ENCODE data around the gene PCBP3. TPM values are rescaled to one million over a fixed set of nuclear protein-coding genes. Genes with fewer than 3 reads are reported as not detected.
A peak's percentile ranks its signal among the peaks of the same experiment; 100 is the strongest.

PCBP3 gene
- total and polyA plus RNA-seq, 10 of the 15 experiments (the other 5 are each of a cell fraction or from before 2014, with no cell fraction given), result 0.09 to 1.3 (median 0.46) TPM; not detected in 3

DNA sequence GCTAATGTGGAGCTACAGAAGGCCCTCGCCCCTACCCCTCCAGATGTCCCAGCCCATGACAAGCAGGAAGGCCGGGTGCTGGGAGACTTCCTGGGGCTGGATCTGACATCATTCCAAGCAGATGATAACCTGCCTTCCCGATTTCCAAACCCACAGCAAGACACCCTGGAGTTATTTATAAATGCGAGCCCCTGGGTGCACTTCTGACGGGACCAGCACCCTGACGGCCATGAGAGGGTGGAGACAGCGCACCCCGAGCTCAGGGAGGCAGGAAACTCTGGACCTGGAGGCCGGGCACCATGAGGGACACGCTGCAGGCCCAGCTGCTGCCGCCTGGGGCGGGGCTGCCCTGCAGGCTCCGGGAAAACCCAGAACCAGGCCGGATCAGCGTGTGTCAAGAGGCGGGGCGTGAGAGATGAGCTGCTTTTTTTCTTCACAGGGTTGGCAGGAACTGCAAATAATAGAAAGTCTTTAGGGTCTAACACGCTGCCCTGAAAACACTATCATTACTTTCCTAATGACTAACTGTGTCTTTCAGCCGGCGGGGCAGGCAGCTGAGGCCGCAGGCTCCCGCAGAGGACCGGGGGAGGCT is 2.5 kb upstream of the PCBP3 start (continued):
- TF ChIP-seq MTA2 (IDR thresholded peaks at IDR 0.05; ENCODE audit: low read depth), result 0 out of 2 replicates have a peak, but pooled peaks have one; percentile 19
- TF ChIP-seq BMI1 (IDR thresholded peaks at IDR 0.05; ENCODE audit: borderline replicate concordance), result no peak

- BruUV-seq (replicated peaks), result no TSS peak
- H3K9ac ChIP-seq (ENCODE audit: control insufficient read depth, insufficient read depth, low read length), result no peak overlapping the region
Observed at GRCh38 chr21:45641480-45642035, 2.0 kb upstream of the PCBP3 start.

More at GRCh38 chr21:45641480-45642035, 2.0 kb upstream of the PCBP3 start:
- 69% methylated on average over 26 of the region's 31 CpGs for WGBS (ENCODE audit: insufficient coverage, insufficient replicate concordance, low lambda C conversion rate, missing lambda C conversion rate)
- RAD21 ChIA-PET (ENCODE audit: unreplicated experiment), result interaction anchor here (0.9 to 3.8 kb wide), 8 partner anchors 10 to 85 kb away, joined by 3 to 25 read pairs (median 6); no protein-coding TSS in a partner anchor
- no peaks in the 10 kb centered on the region for H3K79me2 ChIP-seq (ENCODE audit: control insufficient read depth, insufficient read depth, low read length)
- H3K36me3 ChIP-seq (ENCODE audit: control insufficient read depth in 2 of 2, insufficient read depth in 2 of 2, low read length in 1 of 2), result no peaks in the 10 kb centered on the region
- H3K9me3 ChIP-seq (replicated peaks; ENCODE audit: control insufficient read depth, insufficient read depth, low read length), result no peaks in the 10 kb centered on the region
- H3K27ac ChIP-seq (ENCODE audit: control insufficient read depth, insufficient read depth), result peak overlapping the region; percentile 68; the same call in 1 of the 2 replicates
- peak overlapping the region; percentile 74; the same call in 1 of the 2 replicates for H3K4me2 ChIP-seq (ENCODE audit: control insufficient read depth, insufficient read depth)
- no peak overlapping the region for H3K4me3 ChIP-seq
- intact Hi-C loops (cut with micrococcal nuclease; ENCODE audit: unreplicated experiment), result loop anchor here (1.0 to 10.0 kb wide), 4 partner anchors 26 to 173 kb away; no protein-coding TSS in a partner anchor
- DNase-seq (ENCODE audit: low read depth, low spot score), result no peak
- peaks cover 30% of the 10 kb centered on the region for H3K4me1 ChIP-seq (ENCODE audit: control insufficient read depth, insufficient read depth, low read length)
- in situ Hi-C loops (cut with MboI), result no loop called here
- SMC1A ChIA-PET (ENCODE audit: uncharacterized antibody, unreplicated experiment), result interaction anchor here (0.8 to 3.6 kb wide), 9 partner anchors 10 to 94 kb away, joined by 3 to 22 read pairs (median 4); no protein-coding TSS in a partner anchor
- CTCF ChIA-PET, result interaction anchor here (1.0 to 3.6 kb wide), 5 partner anchors 10 to 86 kb away, joined by 3 to 13 read pairs (median 6); no protein-coding TSS in a partner anchor
- POLR2A ChIA-PET, result interaction anchor here (0.5 to 3.7 kb wide), 7 partner anchors 22 to 207 kb away, joined by 3 to 24 read pairs (median 8); no protein-coding TSS in a partner anchor
- FAIRE-seq, result no peak
- no peaks in the 10 kb centered on the region for H3K27me3 ChIP-seq (replicated peaks in 1 of 2; ENCODE audit: control insufficient read depth in 2 of 2, insufficient read depth in 2 of 2, low read length in 1 of 2)
- no peaks in the 10 kb centered on the region for H4K20me1 ChIP-seq (ENCODE audit: control insufficient read depth, insufficient read depth)
- TF ChIP-seq EP300 (IDR thresholded peaks at IDR 0.05; ENCODE audit: borderline replicate concordance in 1 of 2, control insufficient read depth in 1 of 2, low read depth in 2 of 2, low read length in 2 of 2), result no peak
- TF ChIP-seq MLLT1 (IDR thresholded peaks at IDR 0.05), result peak; percentile 98
- TF ChIP-seq, protein P1, sequence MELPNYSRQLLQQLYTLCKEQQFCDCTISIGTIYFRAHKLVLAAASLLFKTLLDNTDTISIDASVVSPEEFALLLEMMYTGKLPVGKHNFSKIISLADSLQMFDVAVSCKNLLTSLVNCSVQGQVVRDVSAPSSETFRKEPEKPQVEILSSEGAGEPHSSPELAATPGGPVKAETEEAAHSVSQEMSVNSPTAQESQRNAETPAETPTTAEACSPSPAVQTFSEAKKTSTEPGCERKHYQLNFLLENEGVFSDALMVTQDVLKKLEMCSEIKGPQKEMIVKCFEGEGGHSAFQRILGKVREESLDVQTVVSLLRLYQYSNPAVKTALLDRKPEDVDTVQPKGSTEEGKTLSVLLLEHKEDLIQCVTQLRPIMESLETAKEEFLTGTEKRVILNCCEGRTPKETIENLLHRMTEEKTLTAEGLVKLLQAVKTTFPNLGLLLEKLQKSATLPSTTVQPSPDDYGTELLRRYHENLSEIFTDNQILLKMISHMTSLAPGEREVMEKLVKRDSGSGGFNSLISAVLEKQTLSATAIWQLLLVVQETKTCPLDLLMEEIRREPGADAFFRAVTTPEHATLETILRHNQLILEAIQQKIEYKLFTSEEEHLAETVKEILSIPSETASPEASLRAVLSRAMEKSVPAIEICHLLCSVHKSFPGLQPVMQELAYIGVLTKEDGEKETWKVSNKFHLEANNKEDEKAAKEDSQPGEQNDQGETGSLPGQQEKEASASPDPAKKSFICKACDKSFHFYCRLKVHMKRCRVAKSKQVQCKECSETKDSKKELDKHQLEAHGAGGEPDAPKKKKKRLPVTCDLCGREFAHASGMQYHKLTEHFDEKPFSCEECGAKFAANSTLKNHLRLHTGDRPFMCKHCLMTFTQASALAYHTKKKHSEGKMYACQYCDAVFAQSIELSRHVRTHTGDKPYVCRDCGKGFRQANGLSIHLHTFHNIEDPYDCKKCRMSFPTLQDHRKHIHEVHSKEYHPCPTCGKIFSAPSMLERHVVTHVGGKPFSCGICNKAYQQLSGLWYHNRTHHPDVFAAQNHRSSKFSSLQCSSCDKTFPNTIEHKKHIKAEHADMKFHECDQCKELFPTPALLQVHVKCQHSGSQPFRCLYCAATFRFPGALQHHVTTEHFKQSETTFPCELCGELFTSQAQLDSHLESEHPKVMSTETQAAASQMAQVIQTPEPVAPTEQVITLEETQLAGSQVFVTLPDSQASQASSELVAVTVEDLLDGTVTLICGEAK (IDR thresholded peaks at IDR 0.05; ENCODE audit: borderline replicate concordance), result peak; percentile 39; the same call in 1 of the 2 replicates
- no peak for ATAC-seq
- H2AFZ ChIP-seq (ENCODE audit: control insufficient read depth, low read depth, low read length), result no peak overlapping the region

All from GM12878 (cell line).